Stomach (tissue), 9 donors: Measurements from ENCODE around the gene ETFA. TPM values are rescaled to one million over a fixed set of nuclear protein-coding genes. Genes with fewer than 3 reads are reported as not detected.
A peak's percentile ranks its signal among the peaks of the same experiment; 100 is the strongest.

ENCODE experiments used
- DNase-seq, 2 donors: peaks; one replicate each; pipeline versions ENCODE4 v3.0.0 to v3.0.0-alpha.2; 2013 to 2019
- H3K27ac ChIP-seq, 5 donors: fragments of 200-600 bp in 4 of 5; sonication (generic) in 4 of 5; one replicate each; pipeline ENCODE4 v1.5.1; 2013 to 2019; ENCODE audit warnings: mild to moderate bottlenecking in 1 of 5, moderate library complexity in 1 of 5
- H3K27me3 ChIP-seq, 3 donors: fragments of 200-600 bp; sonication (generic); one replicate each; pipeline ENCODE4 v1.5.1; 2017 to 2019; ENCODE audit warnings: mixed run types in 1 of 3
- H3K36me3 ChIP-seq, 4 donors: fragments of 200-600 bp; sonication (generic); 1 replicate in 3 of 4; 2 replicates in 1 of 4; pipeline ENCODE4 v1.5.1; 2016 to 2019
- H3K4me1 ChIP-seq, 4 donors: fragments of 200-600 bp; sonication (generic); one replicate each; pipeline ENCODE4 v1.5.1; 2016 to 2019
- H3K4me3 ChIP-seq, 4 donors: fragments of 200-600 bp; sonication (generic) in 3 of 4; one replicate each; pipeline ENCODE4 v1.5.1; 2016 to 2019; ENCODE audit warnings: mild to moderate bottlenecking in 1 of 4
- H3K9me3 ChIP-seq, 4 donors: fragments of 200-600 bp; sonication (generic); one replicate each; pipeline ENCODE4 v1.5.1; 2016 to 2019
- CTCF ChIP-seq, 7 experiments: fragments of 450-650 bp in 4 of 7; fragments of 200-600 bp in 3 of 7; sonication (generic) in 3 of 7; IDR thresholded peaks; one replicate each; pipeline ENCODE4 v1.5.1; 2016 to 2019; ENCODE audit warnings: antibody characterized with exemption in 7 of 7, control low read depth in 2 of 7, mild to moderate bottlenecking in 1 of 7
- EP300 ChIP-seq: sonication (generic); formaldehyde crosslinking; IDR thresholded peaks from one replicate; pipeline ENCODE4 v1.6.1; 2017; ENCODE audit warnings: antibody characterized with exemption
- POLR2A ChIP-seq, 4 donors: fragments of 450-650 bp; IDR thresholded peaks; one replicate each; pipeline ENCODE4 v1.6.1; 2016; ENCODE audit warnings: antibody characterized with exemption in 4 of 4, control low read depth in 2 of 4, mild to moderate bottlenecking in 1 of 4, moderate library complexity in 1 of 4
- POLR2AphosphoS5 ChIP-seq, 3 donors: sonication (generic); formaldehyde crosslinking; IDR thresholded peaks; one replicate each; pipeline ENCODE4 v1.6.1; 2016; ENCODE audit warnings: antibody characterized with exemption in 3 of 3
- WGBS, 5 donors: extraction: QIAGEN DNeasy Blood & Tissue Kit in 3 of 5; methylation state at CpG; one replicate each; pipeline versions ENCODE4 v1.1.5 to v1.1.7; 2013 to 2018; 5-methylcytosine and 5-hydroxymethylcytosine counted together
- intact Hi-C: fragments of 100-400 bp; cut with DNase I; formaldehyde crosslinking; loops from one replicate; pipeline ENCODE4 v1.15.1; 2023; ENCODE audit warnings: low total_unique reads
- polyA plus RNA-seq, 3 donors: library from polyadenylated mRNA; stranded (reverse); fragments of 200-250 nt; gene quantifications; one replicate each; pipeline ENCODE4 v1.2.3, GENCODE V29; 2013
- total RNA-seq, 5 donors: library from RNA; depleted of rRNA; stranded (reverse); fragments of >200 nt; gene quantifications; one replicate each; pipeline versions ENCODE4 v1.1.0 to v1.2.3, GENCODE V29; 2014 to 2016
- donor health status: healthy with polysubstance abuse.
- donor health status: Bipolar disorder and iron deficiency.
- donor health status: healthy.

ETFA gene
- total and polyA plus RNA-seq, 8 donors: 68.2 to 304 (median 109) TPM

DNA sequence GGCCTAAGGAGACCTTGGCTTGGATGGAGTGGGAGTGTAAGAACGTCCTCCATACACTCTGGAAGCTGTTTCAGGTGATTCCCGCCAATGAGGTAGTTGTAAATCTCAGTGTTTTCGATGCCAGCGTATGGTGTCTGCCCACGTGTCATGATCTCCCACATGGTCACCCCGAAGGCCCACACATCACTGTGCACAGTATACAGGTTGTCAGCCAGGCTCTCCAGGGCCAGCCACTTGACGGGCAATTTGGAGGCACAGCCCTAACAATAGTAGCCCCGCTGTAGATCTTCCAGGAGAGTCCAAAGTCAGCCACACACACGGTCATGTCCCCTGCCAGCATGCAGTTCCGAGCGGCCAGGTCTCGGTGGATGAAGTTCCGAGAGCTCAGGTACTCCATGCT, 51.9 kb downstream of the ETFA start:
- Histone ChIP-seq H3K27ac (no peak overlapping the region), H3K27me3 (no peaks in the 10 kb centered on the region), H3K4me3 (no peak overlapping the region), H3K9me3 (peaks cover 7 to 19% (median 16%) of the 10 kb centered on the region in 4 donors), H3K36me3 (peaks cover 39 to 72% (median 66%) of the 10 kb centered on the region in 4 donors), H3K4me1 (no peaks in the 10 kb centered on the region)
- WGBS, 5 donors: 89 to 96% (median 94%) methylated on average over 10 to 13 of the region's 13 CpGs
- no peak for DNase-seq
- TF ChIP-seq POLR2AphosphoS5 (IDR thresholded peaks at IDR 0.05): no peak
- TF ChIP-seq EP300: no peak
- no peak for TF ChIP-seq POLR2A (IDR thresholded peaks at IDR 0.05)
- no peak for TF ChIP-seq CTCF (IDR thresholded peaks at IDR 0.05)
- intact Hi-C loops: no loop called here

DNA sequence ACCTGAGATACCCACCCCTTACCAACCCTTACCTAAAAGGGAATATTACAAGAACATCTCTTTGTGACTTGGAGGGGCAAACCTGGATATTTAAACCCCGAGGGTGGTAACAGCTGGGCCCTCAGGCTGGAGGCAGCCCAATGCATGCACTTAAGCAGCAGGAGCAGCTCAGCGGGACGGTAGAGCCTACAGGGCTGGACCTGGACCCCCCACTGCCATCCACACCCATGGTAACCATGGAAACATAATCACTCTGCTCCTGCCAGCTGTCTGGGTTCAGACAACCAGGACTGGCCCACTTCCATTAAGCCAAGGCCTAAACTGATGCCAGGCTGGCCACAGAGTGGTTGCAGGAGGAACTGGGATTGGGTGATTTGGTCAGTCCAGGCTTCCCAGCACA, 52.8 kb downstream of the ETFA start:
- no peak for TF ChIP-seq EP300
- TF ChIP-seq POLR2A (IDR thresholded peaks at IDR 0.05): no peak
- no peak for TF ChIP-seq CTCF (IDR thresholded peaks at IDR 0.05)
- no peak for DNase-seq
- Histone ChIP-seq H3K27ac (no peak overlapping the region), H3K36me3 (peaks cover 39 to 72% (median 56%) of the 10 kb centered on the region in 4 donors), H3K4me1 (no peaks in the 10 kb centered on the region), H3K27me3 (no peaks in the 10 kb centered on the region), H3K9me3 (peaks cover 7 to 10% (median 9%) of the 10 kb centered on the region in 4 donors), H3K4me3 (no peak overlapping the region)
- intact Hi-C loops: no loop called here
- 62 to 100% (median 92%) methylated on average over 3 of the region's 3 CpGs for WGBS, 5 donors

GRCh38 chr15:76253691-76254473, 57.4 kb downstream of the ETFA start:
- WGBS, 5 donors: 83 to 93% (median 87%) methylated on average over 3 of the region's 3 CpGs
- intact Hi-C loops: no loop called here

DNA sequence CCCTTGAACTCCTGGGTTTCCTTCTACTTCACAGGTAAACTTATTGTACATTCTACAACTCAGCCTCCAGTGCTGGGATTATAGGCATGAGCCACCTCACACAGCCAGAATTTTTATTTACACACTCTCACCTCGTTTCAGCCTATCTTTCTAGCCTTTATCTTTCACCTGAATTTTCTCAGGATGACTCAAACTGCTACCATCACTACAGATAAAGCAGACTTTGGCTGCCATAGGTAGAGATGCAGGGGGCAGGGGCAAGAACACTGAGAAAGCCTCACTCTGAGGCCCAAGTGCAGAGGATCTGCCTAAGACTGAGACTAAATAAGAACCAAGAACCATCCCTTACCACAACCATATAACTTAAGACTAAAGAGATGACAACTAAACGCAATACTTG, 59.0 kb downstream of the ETFA start:
- Histone ChIP-seq H3K27ac (no peak overlapping the region), H3K9me3 (no peaks in the 10 kb centered on the region), H3K4me1 (no peaks in the 10 kb centered on the region), H3K4me3 (no peak overlapping the region), H3K27me3 (no peaks in the 10 kb centered on the region), H3K36me3 (peaks cover 0 to 19% (median 2%) of the 10 kb centered on the region in 4 donors)
- 58 to 75% (median 66%) methylated on average over 2 of the region's 2 CpGs for WGBS, 5 donors
- intact Hi-C loops: no loop called here
- no peak for DNase-seq
- TF ChIP-seq CTCF (IDR thresholded peaks at IDR 0.05) (no peak), POLR2A (IDR thresholded peaks at IDR 0.05) (no peak), EP300 (no peak), POLR2AphosphoS5 (IDR thresholded peaks at IDR 0.05) (no peak)

More at GRCh38 chr15:76253691-76254473, 57.4 kb downstream of the ETFA start:
- Histone ChIP-seq H3K27ac (no peak overlapping the region), H3K36me3 (peaks cover 7 to 29% (median 11%) of the 10 kb centered on the region in 4 donors), H3K4me1 (no peaks in the 10 kb centered on the region), H3K27me3 (no peaks in the 10 kb centered on the region), H3K4me3 (no peak overlapping the region), H3K9me3 (no peaks in the 10 kb centered on the region)
- no peak for TF ChIP-seq CTCF (IDR thresholded peaks at IDR 0.05)
- no peak for TF ChIP-seq EP300
- no peak for TF ChIP-seq POLR2AphosphoS5 (IDR thresholded peaks at IDR 0.05)
- TF ChIP-seq POLR2A (IDR thresholded peaks at IDR 0.05): no peak
- peak in 1 of 2 donors; percentile 30 for DNase-seq
